ENCODE results near the gene STXBP4.

DNA sequence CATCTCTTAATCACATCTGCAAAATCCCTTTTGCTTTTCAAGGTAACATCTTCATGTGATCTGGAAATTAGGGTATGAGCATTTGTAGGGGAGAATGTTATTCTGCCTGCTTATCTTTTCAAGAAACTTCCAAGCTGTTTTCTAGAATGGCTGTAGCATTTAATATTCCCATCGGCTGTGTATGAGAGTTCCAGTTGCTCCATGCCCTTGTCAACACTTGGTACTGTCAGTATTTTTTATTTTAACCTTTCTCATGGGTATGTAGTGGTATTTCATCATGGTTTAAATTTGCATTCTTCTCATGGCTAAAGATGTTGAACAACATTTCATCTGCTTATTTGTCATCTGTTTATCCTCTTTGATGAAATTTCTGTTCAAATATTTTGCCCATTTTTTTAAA is 205.6 kb downstream of the STXBP4 start:
- TF ChIP-seq, protein P1, sequence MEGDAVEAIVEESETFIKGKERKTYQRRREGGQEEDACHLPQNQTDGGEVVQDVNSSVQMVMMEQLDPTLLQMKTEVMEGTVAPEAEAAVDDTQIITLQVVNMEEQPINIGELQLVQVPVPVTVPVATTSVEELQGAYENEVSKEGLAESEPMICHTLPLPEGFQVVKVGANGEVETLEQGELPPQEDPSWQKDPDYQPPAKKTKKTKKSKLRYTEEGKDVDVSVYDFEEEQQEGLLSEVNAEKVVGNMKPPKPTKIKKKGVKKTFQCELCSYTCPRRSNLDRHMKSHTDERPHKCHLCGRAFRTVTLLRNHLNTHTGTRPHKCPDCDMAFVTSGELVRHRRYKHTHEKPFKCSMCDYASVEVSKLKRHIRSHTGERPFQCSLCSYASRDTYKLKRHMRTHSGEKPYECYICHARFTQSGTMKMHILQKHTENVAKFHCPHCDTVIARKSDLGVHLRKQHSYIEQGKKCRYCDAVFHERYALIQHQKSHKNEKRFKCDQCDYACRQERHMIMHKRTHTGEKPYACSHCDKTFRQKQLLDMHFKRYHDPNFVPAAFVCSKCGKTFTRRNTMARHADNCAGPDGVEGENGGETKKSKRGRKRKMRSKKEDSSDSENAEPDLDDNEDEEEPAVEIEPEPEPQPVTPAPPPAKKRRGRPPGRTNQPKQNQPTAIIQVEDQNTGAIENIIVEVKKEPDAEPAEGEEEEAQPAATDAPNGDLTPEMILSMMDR (IDR thresholded peaks at IDR 0.05): no peak
- TF ChIP-seq POLR2AphosphoS5 (IDR thresholded peaks at IDR 0.05) (no peak), EP300 (IDR thresholded peaks at IDR 0.05) (no peak)
